Measurements from ENCODE around the gene VWC2L.

- TF ChIP-seq CTCF (IDR thresholded peaks at IDR 0.05): no peak
- TF ChIP-seq POLR2A (IDR thresholded peaks at IDR 0.05): no peak
Observed at GRCh38 chr2:214489702-214490101, 78.8 kb downstream of the VWC2L start.

Data from esophagus squamous epithelium (tissue), 4 donors.